ENCODE results near the gene UBE2L3.

Gene UBE2L3

GRCh38 chr22:21624880-21625791, 57.6 kb downstream of the UBE2L3 start:
- no peak overlapping the region for H3K27ac ChIP-seq (ENCODE audit: low read length)
- H3K79me2 ChIP-seq (ENCODE audit: low read length): peaks cover 88% of the 10 kb centered on the region
- H3K9ac ChIP-seq (ENCODE audit: low read length): no peak overlapping the region
- peaks cover 32% of the 10 kb centered on the region for H3F3A ChIP-seq (ENCODE audit: insufficient read depth, low read length)
- no peaks in the 10 kb centered on the region for H3K9me3 ChIP-seq (replicated peaks; ENCODE audit: insufficient read depth, low read length)
- no peak overlapping the region for H3K4me3 ChIP-seq (ENCODE audit: low read length)
- TF ChIP-seq EZH2phosphoT487 (IDR thresholded peaks at IDR 0.05; ENCODE audit: low read length) (no peak), CTCF (IDR thresholded peaks at IDR 0.05; ENCODE audit: low read length) (no peak), EZH2 (optimal IDR thresholded peaks at IDR 0.05; ENCODE audit: low read depth, low read length) (no peak)
- no peak overlapping the region for H3K4me2 ChIP-seq (ENCODE audit: low read depth, low read length)
- H4K20me1 ChIP-seq (ENCODE audit: insufficient read depth, low read length): 0 out of 2 replicates have a peak, but pooled peaks cover 5% of the 10 kb centered on the region
- peaks cover 7% of the 10 kb centered on the region for H3K36me3 ChIP-seq (replicated peaks; ENCODE audit: insufficient read depth, low read length)
- H3K4me1 ChIP-seq (ENCODE audit: low read length): no peaks in the 10 kb centered on the region
- no peak overlapping the region for H2AFZ ChIP-seq (ENCODE audit: low read length)
- DNase-seq: no peak
- H3K27me3 ChIP-seq (replicated peaks; ENCODE audit: insufficient read depth, low read length): no peaks in the 10 kb centered on the region
- no peaks in the 10 kb centered on the region for H3K9me2 ChIP-seq (replicated peaks; ENCODE audit: insufficient read depth, low read length)

GRCh38 chr22:21626073-21626734, 58.7 kb downstream of the UBE2L3 start:
- H3K9me2 ChIP-seq (replicated peaks; ENCODE audit: insufficient read depth, low read length): no peaks in the 10 kb centered on the region
- H3K4me1 ChIP-seq (ENCODE audit: low read length): no peaks in the 10 kb centered on the region

GRCh38 chr22:21626735-21627469, 59.4 kb downstream of the UBE2L3 start:
- Histone ChIP-seq H3K4me3 (ENCODE audit: low read length) (no peak overlapping the region), H3K9me3 (replicated peaks; ENCODE audit: insufficient read depth, low read length) (no peaks in the 10 kb centered on the region), H3K4me2 (ENCODE audit: low read depth, low read length) (no peak overlapping the region), H3K27me3 (replicated peaks; ENCODE audit: insufficient read depth, low read length) (no peaks in the 10 kb centered on the region), H3K9ac (ENCODE audit: low read length) (no peak overlapping the region), H3K79me2 (ENCODE audit: low read length) (peaks cover 74% of the 10 kb centered on the region), H3K9me2 (replicated peaks; ENCODE audit: insufficient read depth, low read length) (no peaks in the 10 kb centered on the region), H3K4me1 (ENCODE audit: low read length) (no peaks in the 10 kb centered on the region), H2AFZ (ENCODE audit: low read length) (no peak overlapping the region), H3K36me3 (replicated peaks; ENCODE audit: insufficient read depth, low read length) (peaks cover 7% of the 10 kb centered on the region), H4K20me1 (ENCODE audit: insufficient read depth, low read length) (no peaks in the 10 kb centered on the region), H3K27ac (ENCODE audit: low read length) (no peak overlapping the region), H3F3A (ENCODE audit: insufficient read depth, low read length) (peaks cover 32% of the 10 kb centered on the region)
- no peak for DNase-seq
- TF ChIP-seq EZH2phosphoT487 (IDR thresholded peaks at IDR 0.05; ENCODE audit: low read length): no peak
- TF ChIP-seq CTCF (IDR thresholded peaks at IDR 0.05; ENCODE audit: low read length): no peak
- no peak for TF ChIP-seq EZH2 (optimal IDR thresholded peaks at IDR 0.05; ENCODE audit: low read depth, low read length)

More at GRCh38 chr22:21626073-21626734, 58.7 kb downstream of the UBE2L3 start:
- no peaks in the 10 kb centered on the region for H4K20me1 ChIP-seq (ENCODE audit: insufficient read depth, low read length)
- no peak for DNase-seq
- peaks cover 77% of the 10 kb centered on the region for H3K79me2 ChIP-seq (ENCODE audit: low read length)
- H3K9me3 ChIP-seq (replicated peaks; ENCODE audit: insufficient read depth, low read length): no peaks in the 10 kb centered on the region
- peaks cover 7% of the 10 kb centered on the region for H3K36me3 ChIP-seq (replicated peaks; ENCODE audit: insufficient read depth, low read length)
- TF ChIP-seq CTCF (IDR thresholded peaks at IDR 0.05; ENCODE audit: low read length) (no peak), EZH2 (optimal IDR thresholded peaks at IDR 0.05; ENCODE audit: low read depth, low read length) (no peak), EZH2phosphoT487 (IDR thresholded peaks at IDR 0.05; ENCODE audit: low read length) (no peak)
- H3K4me3 ChIP-seq (ENCODE audit: low read length): no peak overlapping the region
- no peak overlapping the region for H3K9ac ChIP-seq (ENCODE audit: low read length)
- peaks cover 32% of the 10 kb centered on the region for H3F3A ChIP-seq (ENCODE audit: insufficient read depth, low read length)
- H3K4me2 ChIP-seq (ENCODE audit: low read depth, low read length): no peak overlapping the region
- no peak overlapping the region for H3K27ac ChIP-seq (ENCODE audit: low read length)
- no peaks in the 10 kb centered on the region for H3K27me3 ChIP-seq (replicated peaks; ENCODE audit: insufficient read depth, low read length)
- no peak overlapping the region for H2AFZ ChIP-seq (ENCODE audit: low read length)

Measured in MM.1S (cell line).